Adrenal gland (tissue), 12 donors: ENCODE results near the gene SLC48A1. TPM values are rescaled to one million over a fixed set of nuclear protein-coding genes. Genes with fewer than 3 reads are reported as not detected.

Experiments used
- DNase-seq, 7 donors: peaks; one replicate each; pipeline ENCODE4 v3.0.0-alpha.2; 2019 to 2020
- H3K27ac ChIP-seq, 5 donors: fragments of 200-600 bp; sonication (generic) in 4 of 5; 1 replicate in 3 of 5; 2 replicates in 2 of 5; pipeline versions ENCODE4 v1.5.1 to v1.8.0; 2016 to 2020; ENCODE audit warnings: mild to moderate bottlenecking in 1 of 5
- H3K27me3 ChIP-seq: fragments of 200-600 bp; 2 replicates; pipeline ENCODE4 v1.8.0; 2021
- H3K36me3 ChIP-seq, 2 donors: fragments of 200-600 bp; replicated peaks in 1 of 2; 1 replicate in 1 of 2; 2 replicates in 1 of 2; pipeline versions ENCODE4 v1.5.1 to v1.8.0; 2018 to 2022
- H3K4me1 ChIP-seq, 2 donors: fragments of 200-600 bp; replicated peaks in 1 of 2; 1 replicate in 1 of 2; 2 replicates in 1 of 2; pipeline versions ENCODE4 v1.5.1 to v1.8.0; 2018 to 2021
- H3K4me3 ChIP-seq, 4 donors: fragments of 200-600 bp; sonication (generic) in 3 of 4; one replicate each; pipeline ENCODE4 v1.5.1; 2016 to 2018
- H3K9me3 ChIP-seq, 3 donors: fragments of 200-600 bp; sonication (generic) in 1 of 3; replicated peaks in 1 of 3; 1 replicate in 2 of 3; 2 replicates in 1 of 3; pipeline versions ENCODE4 v1.5.1 to v1.8.0; 2016 to 2021
- CTCF ChIP-seq, 6 experiments: fragments of 450-650 bp in 4 of 6; fragments of 200-600 bp in 2 of 6; sonication (generic) in 1 of 6; IDR thresholded peaks; 1 replicate in 5 of 6; 2 replicates in 1 of 6; pipeline versions ENCODE4 v1.5.1 to v1.8.0; 2016 to 2021; ENCODE audit warnings: antibody characterized with exemption in 6 of 6, mild to moderate bottlenecking in 2 of 6, moderate library complexity in 1 of 6
- POLR2A ChIP-seq, 2 donors: fragments of 450-650 bp; IDR thresholded peaks; one replicate each; pipeline ENCODE4 v1.6.1; 2017; ENCODE audit warnings: antibody characterized with exemption in 2 of 2, mild to moderate bottlenecking in 2 of 2, moderate library complexity in 1 of 2
- WGBS, 4 donors: extraction: QIAGEN DNeasy Blood & Tissue Kit in 2 of 4; methylation state at CpG; one replicate each; pipeline versions ENCODE4 v1.1.5 to v1.1.7; 2013 to 2017; 5-methylcytosine and 5-hydroxymethylcytosine counted together
- intact Hi-C, 2 donors: fragments of 100-400 bp; cut with DNase I; formaldehyde crosslinking; loops; one replicate each; pipeline versions ENCODE4 v1.14.1 to v1.15.0; 2022 to 2023
- polyA plus RNA-seq, 3 donors: library from polyadenylated mRNA; stranded (reverse); fragments of 200-250 nt in 2 of 3; fragments of 350-450 nt in 1 of 3; fragmentation: Illumina TruSeq in 1 of 3; extraction: RNeasy Lipid Tissue Mini Kit (QIAGEN cat#74804) in 1 of 3; gene quantifications; one replicate each; pipeline ENCODE4 v1.2.3, GENCODE V29; 2013 to 2014
- total RNA-seq, 9 donors: library from RNA; depleted of rRNA in 4 of 9; stranded (reverse); fragments of >200 nt in 4 of 9; fragments of 120-200 nt in 1 of 9; fragmentation: NEBNext Ultra II Directional in 1 of 9; extraction: Animal tissue kit (Norgen Biotek cat#: 25700) in 1 of 9; gene quantifications; one replicate each; pipeline versions ENCODE4 v1.1.0 to v1.2.4, GENCODE V29; 2013 to 2023
- donor health status: healthy with polysubstance abuse.
- donor health status: Bipolar disorder and iron deficiency.
- donor health status: DM: yes; HTN: yes; CAD: no.
- donor health status: DM: no; HTN: no; CAD: no.
- donor health status: DM: no; HTN: no; CAD: no.
- donor health status: DM: yes; HTN: yes; CAD: no.

SLC48A1 gene
- total and polyA plus RNA-seq, 12 donors = 8.5 to 91.9 (median 57.5) TPM

GRCh38 chr12:47818467-47819137 lies 45.6 kb downstream of the SLC48A1 start:
- DNase-seq = peak in 6 of 7 donors; percentile 53 to 66 (median 62)
- WGBS, 4 donors = 4 to 10% (median 8%) methylated on average over 6 to 23 of the region's 23 CpGs
- TF ChIP-seq CTCF (IDR thresholded peaks at IDR 0.05) = no peak
- no peak for TF ChIP-seq POLR2A (IDR thresholded peaks at IDR 0.05)
- intact Hi-C loops = no loop called here
- Histone ChIP-seq H3K27ac (peak overlapping the region; percentile 91 to 100 (median 98)), H3K4me3 (peak overlapping the region; percentile 3 to 96 (median 70)), H3K27me3 (no peaks in the 10 kb centered on the region), H3K4me1 (peaks cover 66 to 81% of the 10 kb centered on the region in 2 donors), H3K9me3 (no peaks in the 10 kb centered on the region), H3K36me3 (peaks cover 0 to 4% of the 10 kb centered on the region in 2 donors)

GRCh38 chr12:47819138-47819895 lies 46.3 kb downstream of the SLC48A1 start:
- intact Hi-C loops = no loop called here
- TF ChIP-seq POLR2A (IDR thresholded peaks at IDR 0.05) (no peak), CTCF (IDR thresholded peaks at IDR 0.05) (peak in 2 of 6 experiments; percentile 8 to 25)
- peak overlapping the region; percentile 91 to 100 (median 98) for H3K27ac ChIP-seq
- no peaks in the 10 kb centered on the region for H3K27me3 ChIP-seq
- no peaks in the 10 kb centered on the region for H3K9me3 ChIP-seq
- no peaks in the 10 kb centered on the region for H3K36me3 ChIP-seq
- H3K4me1 ChIP-seq = peaks cover 66 to 81% of the 10 kb centered on the region in 2 donors
- DNase-seq = peak; percentile 59 to 78 (median 69)
- WGBS, 4 donors = 0 to 1% (median 1%) methylated on average over 20 to 76 of the region's 77 CpGs; no CpG with 5 or more reads in 1 of the 4 donors
- peak overlapping the region; percentile 3 to 96 (median 70) for H3K4me3 ChIP-seq

- TF ChIP-seq POLR2A (IDR thresholded peaks at IDR 0.05) (peak; percentile 85 to 97), CTCF (IDR thresholded peaks at IDR 0.05) (peak in 1 of 6 experiments; percentile 28)
- WGBS, 4 donors = 0 to 1% (median 0%) methylated on average over 8 to 58 of the region's 58 CpGs
- Histone ChIP-seq H3K4me3 (peak within 1 kb of the TSS; percentile 47 to 96 (median 70)), H3K4me1 (peaks cover 65 to 81% of the 10 kb centered on the region in 2 donors), H3K27me3 (no peaks in the 10 kb centered on the region), H3K36me3 (no peaks in the 10 kb centered on the region), H3K9me3 (no peaks in the 10 kb centered on the region), H3K27ac (peak within 1 kb of the TSS; percentile 95 to 100 (median 99))
- DNase-seq = peak; percentile 91 to 96 (median 94)
- intact Hi-C loops = no loop called here
These were observed 47.0 kb downstream of the SLC48A1 start, which contains the start of gene HDAC7 for GRCh38 chr12:47819896-47820630. HDAC7 (minus strand) TSS chr12:47819903; CDS start chr12:47819785, 118 bp downstream.
